ENCODE measurements around the gene NSD1. TPM values are rescaled to one million over a fixed set of nuclear protein-coding genes. Genes with fewer than 3 reads are reported as not detected.

Gene NSD1
- total and polyA plus RNA-seq, 2 of the 8 experiments (the other 6 are each of a cell fraction or from before 2014, with no cell fraction given): 22.8 to 168 TPM

- Histone ChIP-seq H4K91ac (replicated peaks; ENCODE audit: insufficient read length, low read length) (no peak overlapping the region), H3K18ac (ENCODE audit: extremely low read depth, low read length) (no peak overlapping the region), H3K4me2 (ENCODE audit: insufficient read depth in 1 of 2, low read depth in 2 of 2, low read length in 2 of 2) (no peak overlapping the region), H3K79me1 (ENCODE audit: low read depth, low read length) (peaks cover 6% of the 10 kb centered on the region; the same call in 1 of the 2 replicates), H3K27me3 (replicated peaks in 1 of 4; ENCODE audit: control insufficient read depth in 3 of 4, extremely low read depth in 1 of 4, insufficient read depth in 3 of 4, low read length in 3 of 4) (no peaks in the 10 kb centered on the region), H4K5ac (ENCODE audit: insufficient read length, low read depth, low read length) (no peak overlapping the region), H3K79me2 (ENCODE audit: control insufficient read depth in 1 of 2, insufficient read depth in 2 of 2, low read length in 2 of 2) (peaks cover 0 to 83% of the 10 kb centered on the region in 2 experiments; a peak in 3 of 4 replicates), H4K8ac (ENCODE audit: extremely low read depth, insufficient read depth, low read length) (no peak overlapping the region), H2AFZ (ENCODE audit: low read length) (no peak overlapping the region), H3K36me3 (ENCODE audit: control insufficient read depth in 2 of 4, insufficient read depth in 4 of 4, low read length in 3 of 4) (peaks cover 0 to 26% (median 7%) of the 10 kb centered on the region in 4 experiments; a peak in 4 of 8 replicates), H3K4me3 (ENCODE audit: extremely low read depth in 1 of 4, insufficient read depth in 2 of 4, low read depth in 3 of 4, low read length in 4 of 4) (no peak overlapping the region), H3K4ac (replicated peaks; ENCODE audit: insufficient read length, low read depth, low read length) (no peak overlapping the region), H3K14ac (ENCODE audit: insufficient read length) (no peak overlapping the region), H2BK20ac (ENCODE audit: low read length) (no peak overlapping the region), H2AK5ac (ENCODE audit: low read depth, low read length) (no peak overlapping the region), H4K20me1 (replicated peaks in 1 of 2; ENCODE audit: control insufficient read depth in 1 of 2, insufficient read depth in 2 of 2, low read length in 2 of 2) (peaks cover 2 to 3% of the 10 kb centered on the region in 2 experiments), H2BK12ac (ENCODE audit: low read depth, low read length) (no peak overlapping the region), H3K23ac (ENCODE audit: insufficient read length) (no peak overlapping the region), H3K56ac (replicated peaks; ENCODE audit: insufficient read length, low read depth, low read length) (no peak overlapping the region), H3K4me1 (replicated peaks in 1 of 4; ENCODE audit: control insufficient read depth in 3 of 4, insufficient read depth in 4 of 4, low read length in 3 of 4) (peaks cover 0 to 2% (median 0%) of the 10 kb centered on the region in 4 experiments; a peak in 1 of 7 replicates), H2BK120ac (replicated peaks; ENCODE audit: low read depth, low read length) (no peak overlapping the region), H3K23me2 (ENCODE audit: low read depth, low read length) (no peaks in the 10 kb centered on the region), H3K27ac (ENCODE audit: low read depth, low read length) (no peak overlapping the region), H2BK5ac (ENCODE audit: low read depth, low read length) (no peak overlapping the region), H3K9me3 (ENCODE audit: insufficient read depth in 2 of 2, low read depth in 1 of 2, low read length in 1 of 2) (no peaks in the 10 kb centered on the region), H2BK15ac (ENCODE audit: low read length) (no peak overlapping the region), H3K9ac (replicated peaks in 1 of 4; ENCODE audit: extremely low read depth in 1 of 4, low read depth in 3 of 4, low read length in 3 of 4) (no peak overlapping the region; a peak in 1 of 7 replicates)
- ChIA-PET POLR2A (ENCODE audit: partially characterized antibody) (interaction anchor here (0.7 to 2.7 kb wide), 4 partner anchors 10 to 120 kb away, joined by 3 to 11 read pairs (median 4); no protein-coding TSS in a partner anchor), CTCF (ENCODE audit: partially characterized antibody) (interaction anchor here (1.1 to 1.2 kb wide), 3 partner anchors 14 to 68 kb away, joined by 3 to 5 read pairs (median 3); no protein-coding TSS in a partner anchor)
- 94% methylated on average over 11 of the region's 11 CpGs; no CpG with 5 or more reads in 1 of the 2 experiments for whole genome bisulfite sequencing, 2 experiments (ENCODE audit: extremely low coverage in 1 of 2, insufficient coverage in 1 of 2, insufficient read length in 1 of 2, insufficient replicate concordance in 2 of 2, low coverage in 1 of 2, low lambda C conversion rate in 2 of 2, missing lambda C conversion rate in 1 of 2)
- no peak for DNase-seq (ENCODE audit: low read depth in 1 of 2, low spot score in 2 of 2)
- no peak for FAIRE-seq
- no peak for TF ChIP-seq CHD2 (IDR thresholded peaks at IDR 0.05; ENCODE audit: low read length)
- no peak for TF ChIP-seq ATF2 (IDR thresholded peaks at IDR 0.05; ENCODE audit: low read length)
- no peak for TF ChIP-seq SP4 (IDR thresholded peaks at IDR 0.05; ENCODE audit: low read length)
- TF ChIP-seq EP300 (IDR thresholded peaks at IDR 0.05; ENCODE audit: borderline replicate concordance in 1 of 2, low read depth in 2 of 2, low read length in 2 of 2): no peak
Observed at GRCh38 chr5:177231479-177232250, 98.1 kb downstream of the NSD1 start.
